NOMO-1 treated with dmso at 0.1 percent for 144 hours (cell line): ENCODE data around the gene RBFOX2.
A peak's percentile ranks its signal among the peaks of the same experiment; 100 is the strongest.
"Not testable (repeated sequence)": the region's sequence is repeated elsewhere in the genome, so short reads cannot be mapped to it uniquely, and the experiment has no call there.

ENCODE experiments used
- DNase-seq: peaks from one replicate; lab custom pipeline; 2025; ENCODE audit not compliant: unreplicated experiment; lab: John Stamatoyannopoulos, UW

RBFOX2 gene, protein sequence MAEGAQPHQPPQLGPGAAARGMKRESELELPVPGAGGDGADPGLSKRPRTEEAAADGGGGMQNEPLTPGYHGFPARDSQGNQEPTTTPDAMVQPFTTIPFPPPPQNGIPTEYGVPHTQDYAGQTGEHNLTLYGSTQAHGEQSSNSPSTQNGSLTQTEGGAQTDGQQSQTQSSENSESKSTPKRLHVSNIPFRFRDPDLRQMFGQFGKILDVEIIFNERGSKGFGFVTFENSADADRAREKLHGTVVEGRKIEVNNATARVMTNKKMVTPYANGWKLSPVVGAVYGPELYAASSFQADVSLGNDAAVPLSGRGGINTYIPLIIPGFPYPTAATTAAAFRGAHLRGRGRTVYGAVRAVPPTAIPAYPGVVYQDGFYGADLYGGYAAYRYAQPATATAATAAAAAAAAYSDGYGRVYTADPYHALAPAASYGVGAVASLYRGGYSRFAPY

DNA sequence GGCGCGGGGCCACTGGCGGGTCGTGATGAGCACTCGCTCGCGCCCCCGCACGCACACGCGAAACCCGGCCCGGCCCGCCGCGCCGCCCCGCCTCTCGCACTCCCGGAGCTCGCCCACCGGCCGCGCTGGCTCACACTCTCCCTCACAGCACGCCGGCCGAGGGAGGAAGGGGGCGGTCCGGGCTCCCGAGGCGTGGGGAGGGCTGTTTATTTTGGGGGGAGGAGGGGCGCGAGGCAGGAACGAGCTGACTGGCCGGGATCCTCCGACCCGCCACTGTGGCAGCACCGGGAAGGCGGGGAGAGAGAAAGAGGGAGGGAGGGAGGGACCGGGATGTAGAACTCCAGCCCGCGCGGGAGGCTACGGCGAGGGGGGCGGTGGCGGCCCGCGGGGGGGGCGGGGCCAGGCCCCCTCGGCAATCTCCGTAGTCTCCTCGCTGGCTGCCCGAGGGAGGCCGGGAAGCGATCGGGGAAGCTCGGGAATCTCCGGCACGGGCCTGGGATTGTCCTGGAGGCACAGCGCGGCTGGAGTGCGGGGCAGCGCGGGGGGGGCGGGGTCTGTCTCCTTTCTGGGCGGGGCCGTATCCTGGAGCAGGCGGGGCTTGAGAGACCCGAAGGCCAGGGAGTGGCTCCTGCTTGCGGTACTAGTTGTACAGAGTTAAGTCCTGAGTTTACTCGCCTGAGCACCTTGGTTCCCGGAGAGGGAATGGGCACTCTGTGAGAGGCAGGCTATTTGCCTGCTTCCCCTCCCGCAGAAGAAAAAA, at the start of gene RBFOX2:
Gene RBFOX2 (minus strand): TSS at position 179 of the 760 bp plus-strand sequence. CDS start 399 bp downstream, outside the sequence.
- DNase-seq: peak; percentile 71

DNA sequence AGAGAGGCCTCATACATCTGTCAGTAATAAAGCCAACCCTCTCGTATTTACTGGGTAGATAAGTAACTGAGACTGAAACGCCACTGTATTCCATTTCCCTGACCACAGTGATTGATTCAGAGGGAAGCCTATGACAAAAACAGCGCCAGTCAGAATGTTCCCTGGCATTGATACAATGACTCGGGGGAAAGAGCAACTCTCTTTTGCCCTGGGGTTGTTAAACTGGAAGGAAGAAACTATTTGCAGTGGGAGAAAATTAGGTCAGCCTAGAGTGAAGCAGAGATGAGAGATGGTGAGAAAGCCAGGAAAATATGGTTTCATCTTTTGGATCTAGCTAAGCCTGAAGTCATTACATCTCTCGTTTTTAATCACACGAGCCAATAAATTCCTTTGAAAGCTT, 48.6 kb upstream of the RBFOX2 start:
- no peak for DNase-seq

DNA sequence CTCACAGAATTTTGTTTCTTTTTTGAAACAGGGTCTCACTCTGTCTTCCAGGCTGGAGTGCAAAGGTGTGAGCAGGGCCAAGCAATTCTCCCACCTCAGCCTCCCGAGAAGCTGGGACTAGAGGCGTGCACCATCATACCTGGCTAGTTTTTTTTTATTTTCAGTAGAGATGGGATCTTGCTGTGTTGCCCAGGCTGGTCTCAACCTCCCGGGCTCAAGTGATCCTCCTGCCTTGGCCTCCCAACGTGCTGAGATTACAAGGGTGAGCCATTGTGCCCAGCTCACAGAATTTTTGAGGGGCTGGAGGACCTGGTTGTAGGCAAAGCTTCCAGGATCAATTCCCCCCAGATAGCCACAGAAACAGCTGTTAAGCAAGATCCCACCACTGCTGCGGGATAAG, 47.1 kb upstream of the RBFOX2 start:
- DNase-seq: no peak

DNA sequence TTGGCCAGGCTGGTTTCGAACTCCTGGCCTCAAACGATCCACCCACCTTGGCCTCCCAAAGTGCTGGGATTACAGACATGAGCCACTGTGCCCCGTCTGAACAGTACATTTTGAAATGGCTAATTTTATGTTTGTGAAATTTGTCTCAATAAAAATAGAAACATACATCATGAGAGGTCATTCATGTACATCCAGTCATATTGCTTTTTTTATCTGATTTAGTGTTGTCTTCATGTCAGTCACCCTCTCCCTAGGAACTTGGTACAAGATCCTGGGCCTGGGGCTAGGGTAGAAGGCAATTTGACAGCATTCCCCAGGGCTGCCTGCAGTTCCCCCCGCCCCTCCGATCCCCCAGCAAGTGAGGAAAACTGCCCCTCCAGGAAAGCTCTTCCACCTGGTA, 46.6 kb upstream of the RBFOX2 start:
- no peak for DNase-seq

DNA sequence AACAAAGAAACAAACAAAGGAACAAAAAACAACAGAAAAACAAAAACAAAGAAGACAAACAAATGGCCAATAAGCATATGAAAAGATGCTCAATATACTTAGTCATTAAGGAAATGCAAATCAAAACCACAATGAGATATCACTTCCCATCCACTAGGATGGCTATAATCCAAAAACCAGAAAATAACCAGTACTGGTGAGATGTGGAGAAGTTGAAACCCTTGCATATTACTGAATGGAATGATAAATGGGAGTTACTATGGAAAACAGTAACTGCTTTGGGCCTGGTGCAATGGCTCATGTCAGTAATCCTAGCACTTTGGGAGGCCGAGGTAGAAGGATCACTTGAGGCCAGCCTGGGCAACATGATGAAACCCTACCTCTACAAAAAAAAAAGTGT, 44.9 kb upstream of the RBFOX2 start:
- DNase-seq: no peak

DNA sequence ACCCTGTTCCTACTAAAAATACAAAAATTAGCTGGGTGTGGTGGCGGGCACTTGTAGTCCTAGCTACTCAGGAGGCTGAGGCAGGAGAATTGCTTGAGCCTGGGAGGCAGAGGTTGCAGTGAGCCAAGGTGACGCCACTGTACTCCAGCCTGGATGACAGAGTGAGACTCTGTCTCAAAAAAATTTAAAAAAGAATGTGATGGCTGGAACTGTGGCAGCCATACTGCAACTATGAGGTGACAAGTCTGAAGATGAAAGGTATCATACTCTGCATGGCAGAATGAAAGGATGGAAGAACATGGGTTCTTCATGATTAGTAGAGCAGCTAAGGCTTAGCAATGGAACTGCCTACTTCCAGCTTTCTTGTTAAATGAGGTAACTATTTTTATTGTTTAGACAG, 42.0 kb upstream of the RBFOX2 start:
- not testable (repeated sequence) for DNase-seq

DNA sequence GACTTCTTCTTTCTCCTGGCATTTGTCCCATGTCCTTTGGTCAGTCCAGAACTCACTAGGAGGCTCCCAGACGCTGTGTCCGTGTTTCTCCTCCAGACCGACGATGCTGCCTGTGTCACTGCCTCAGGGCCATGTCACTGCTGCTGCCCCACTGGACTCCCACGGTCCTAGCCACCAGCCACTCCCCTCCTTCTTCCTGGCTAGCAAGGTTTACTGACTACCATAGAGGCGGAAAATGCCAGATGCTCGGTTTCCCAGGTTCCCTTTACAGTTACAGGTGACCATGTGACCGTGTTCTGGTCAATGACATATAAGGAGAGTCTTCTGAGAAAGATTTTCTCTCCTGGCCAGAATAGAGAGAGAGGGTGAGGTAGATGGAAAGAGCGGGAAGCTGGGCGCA, 40.7 kb upstream of the RBFOX2 start:
- no peak for DNase-seq

DNA sequence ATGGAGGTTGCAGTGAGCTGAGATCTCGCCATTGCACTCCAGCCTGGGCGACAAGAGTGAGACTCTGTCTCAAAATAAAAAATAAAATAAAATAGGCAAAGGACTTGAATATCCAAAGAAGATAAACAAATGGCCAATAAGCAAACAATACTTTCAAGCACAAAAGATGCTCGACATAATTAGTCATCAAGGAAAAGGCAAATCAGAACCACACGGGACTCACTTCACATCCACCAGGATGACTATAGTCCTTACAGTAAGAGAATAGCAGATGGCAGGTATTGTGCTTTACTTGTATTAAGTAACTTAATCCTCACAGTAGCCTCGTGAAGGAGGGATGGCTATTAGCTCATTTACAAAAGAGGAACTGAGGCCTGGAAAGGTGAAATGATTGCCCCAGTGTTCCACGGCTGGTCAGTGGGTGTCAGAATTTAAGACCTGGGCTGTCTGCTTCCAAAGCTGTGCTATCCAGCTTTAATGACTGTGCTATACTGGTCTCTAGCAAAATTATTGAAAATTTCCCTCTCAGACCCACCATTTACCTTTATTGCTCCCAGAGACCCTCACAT, 40.2 kb upstream of the RBFOX2 start:
- peak; percentile 12 for DNase-seq

DNA sequence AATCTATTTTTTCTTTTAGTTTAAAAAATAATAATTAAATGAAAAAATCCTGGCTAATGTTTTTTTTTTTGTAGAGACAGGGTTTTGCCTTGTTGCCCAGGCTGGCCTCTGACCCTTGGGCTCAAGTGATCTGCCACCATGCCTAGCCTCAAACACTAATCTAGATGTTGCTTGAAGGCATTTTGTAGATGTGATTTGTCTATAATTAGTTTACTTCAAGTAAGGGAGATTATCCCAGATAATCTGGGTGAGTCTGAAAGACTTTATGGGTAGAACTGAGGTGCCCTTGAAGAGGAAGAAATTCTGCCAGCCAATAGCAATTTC, 38.6 kb upstream of the RBFOX2 start:
- no peak for DNase-seq

DNA sequence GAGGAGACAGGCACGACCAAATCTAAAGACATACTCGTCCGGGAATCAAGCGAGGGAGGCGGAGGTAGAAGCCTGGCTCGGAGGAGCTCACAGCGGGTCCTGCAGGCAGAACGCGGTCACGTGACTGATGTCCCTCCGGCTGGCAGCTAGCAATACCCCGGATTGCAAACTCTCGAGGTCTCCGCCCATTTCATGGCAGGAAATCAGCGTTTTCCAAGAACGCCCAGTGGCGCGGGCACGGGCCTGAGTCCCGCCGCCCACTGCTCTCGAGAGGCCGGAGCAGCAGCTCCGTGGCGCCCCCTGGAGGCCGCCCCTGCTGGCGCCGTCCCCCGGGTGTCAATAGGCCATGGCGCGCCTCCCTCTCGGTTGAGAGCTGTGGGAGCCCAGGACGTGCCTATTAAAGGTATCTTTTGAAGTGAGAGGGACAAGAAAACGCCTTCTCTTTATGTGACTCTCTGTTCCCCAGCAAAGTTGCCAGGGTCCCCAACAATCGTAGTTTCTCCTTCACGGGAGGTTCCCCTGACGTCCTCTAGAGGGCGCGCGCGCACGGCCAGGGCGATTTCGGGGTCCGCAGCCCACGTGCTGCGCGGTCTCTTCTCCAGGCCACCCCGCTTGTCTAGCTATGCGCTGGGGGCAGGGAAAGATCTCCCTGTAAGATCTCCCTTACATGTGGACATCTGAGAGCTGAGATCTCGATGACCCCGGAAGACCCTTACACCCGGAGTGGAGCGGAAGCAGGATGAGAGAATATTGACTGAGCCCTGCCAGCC, 37.3 kb upstream of the RBFOX2 start:
- peak; percentile 80 for DNase-seq

DNA sequence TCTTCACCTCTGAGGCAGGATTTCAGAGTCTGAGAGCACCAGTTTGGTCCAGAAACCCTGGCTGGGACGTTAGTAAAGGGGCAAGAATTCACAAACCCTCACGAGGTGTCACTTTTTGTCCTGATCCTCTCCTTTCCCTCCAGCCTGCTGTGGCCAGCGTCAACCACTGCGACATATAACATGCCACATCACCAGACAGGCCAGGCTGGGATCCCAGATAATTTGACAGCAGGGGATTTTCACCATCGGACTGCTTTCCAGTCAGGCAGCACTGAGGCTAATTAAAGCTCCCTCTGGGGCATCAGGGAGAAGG, 36.8 kb upstream of the RBFOX2 start:
- no peak for DNase-seq

DNA sequence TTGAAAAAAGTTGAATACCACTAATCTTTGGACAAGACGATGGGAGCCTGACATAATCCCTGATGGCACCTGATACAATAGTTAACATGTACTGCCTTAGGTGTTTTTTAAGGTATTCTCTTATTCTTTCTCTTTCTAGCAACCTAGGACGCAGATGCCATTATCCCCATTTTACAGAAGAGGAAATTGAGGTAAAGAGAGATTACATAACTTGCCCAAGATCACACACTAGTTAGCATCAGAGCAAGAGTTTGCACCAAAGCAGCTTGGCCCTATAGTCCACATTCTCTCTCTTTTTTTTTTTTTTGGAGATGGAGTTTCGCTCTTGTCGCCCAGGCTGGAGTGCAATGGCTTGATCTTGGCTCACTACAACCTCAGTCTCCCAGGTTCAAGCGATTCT, 35.7 kb upstream of the RBFOX2 start:
- no peak for DNase-seq

DNA sequence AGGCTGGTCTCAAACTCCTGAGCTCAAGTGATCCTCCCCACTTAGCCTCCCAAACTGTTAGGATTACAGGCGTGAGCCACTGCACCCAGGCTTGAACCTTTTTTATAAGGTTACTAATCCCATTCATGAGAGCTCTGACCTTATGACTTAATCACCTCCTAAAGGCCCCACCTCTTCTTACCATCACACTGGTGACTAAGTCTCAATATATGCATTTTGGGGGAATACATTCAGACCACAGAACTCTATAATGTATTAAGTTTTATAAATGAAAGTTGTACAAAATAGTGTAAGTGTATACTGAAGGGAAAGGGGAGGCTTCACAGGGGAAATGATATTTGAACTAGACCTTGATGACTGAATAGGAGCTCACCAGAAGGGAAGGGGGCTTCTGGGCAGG, 28.4 kb upstream of the RBFOX2 start:
- no peak for DNase-seq

DNA sequence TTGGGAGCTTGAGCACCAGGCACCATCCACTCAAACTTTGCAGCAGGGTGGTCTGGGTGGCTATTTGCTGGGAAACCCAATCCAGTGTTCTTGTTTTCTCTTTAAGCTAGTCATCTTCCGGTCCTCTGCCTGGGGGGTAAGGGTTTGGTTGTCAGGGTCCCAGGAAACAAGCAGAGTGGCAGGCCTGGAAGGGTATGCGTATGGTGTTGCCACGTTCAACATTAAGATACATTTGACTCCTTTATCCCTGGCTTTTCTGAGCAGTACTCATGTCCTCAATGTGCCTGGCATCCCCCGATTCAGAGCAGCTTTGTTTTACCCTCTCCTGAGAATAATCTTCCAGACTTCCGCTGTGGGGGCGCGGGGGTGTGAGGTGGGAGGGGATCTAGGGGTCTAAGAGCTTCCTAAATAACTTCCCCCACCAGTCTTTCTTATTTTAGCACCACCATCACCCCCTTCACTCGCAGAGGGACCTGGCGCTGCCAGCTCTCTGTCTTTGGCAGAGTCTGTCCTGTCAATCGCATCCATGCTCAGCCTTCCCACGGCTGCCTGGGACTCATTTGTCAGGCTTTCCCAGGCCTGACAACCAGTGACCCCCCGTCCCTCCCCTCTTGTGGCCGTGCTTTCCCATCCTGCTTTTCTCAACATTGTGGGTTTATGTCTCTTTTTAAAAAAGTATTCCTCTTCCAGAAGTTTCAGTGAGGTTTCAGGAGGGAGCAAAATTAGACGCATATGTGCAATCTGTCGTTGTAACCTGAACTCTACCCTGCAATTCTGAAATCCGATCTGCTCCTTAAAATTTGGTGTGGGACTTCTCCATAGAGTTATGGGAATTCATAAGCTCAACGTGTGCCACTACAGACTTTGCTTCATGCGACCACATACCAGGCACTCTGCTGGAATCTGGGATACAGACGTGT, 27.0 kb upstream of the RBFOX2 start:
- DNase-seq: no peak

DNA sequence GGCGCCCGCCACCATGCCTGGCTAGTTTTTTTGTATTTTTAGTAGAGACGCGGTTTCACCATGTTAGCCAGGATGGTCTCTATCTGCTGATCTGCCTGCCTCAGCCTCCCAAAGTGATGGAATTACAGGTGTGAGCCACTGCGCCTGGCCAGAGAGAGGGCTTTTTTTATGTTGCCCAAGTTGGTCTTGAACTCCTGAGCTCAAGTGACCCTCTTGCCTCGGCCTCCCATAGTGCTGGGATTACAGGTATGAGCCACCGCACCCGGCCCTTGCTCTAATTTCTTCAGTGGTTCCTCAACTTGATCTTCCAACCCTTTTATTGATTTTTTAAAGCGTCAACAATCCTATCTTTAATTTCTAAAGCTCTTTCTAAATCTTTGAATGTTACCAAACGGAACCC, 25.8 kb upstream of the RBFOX2 start:
- not testable (repeated sequence) for DNase-seq

DNA sequence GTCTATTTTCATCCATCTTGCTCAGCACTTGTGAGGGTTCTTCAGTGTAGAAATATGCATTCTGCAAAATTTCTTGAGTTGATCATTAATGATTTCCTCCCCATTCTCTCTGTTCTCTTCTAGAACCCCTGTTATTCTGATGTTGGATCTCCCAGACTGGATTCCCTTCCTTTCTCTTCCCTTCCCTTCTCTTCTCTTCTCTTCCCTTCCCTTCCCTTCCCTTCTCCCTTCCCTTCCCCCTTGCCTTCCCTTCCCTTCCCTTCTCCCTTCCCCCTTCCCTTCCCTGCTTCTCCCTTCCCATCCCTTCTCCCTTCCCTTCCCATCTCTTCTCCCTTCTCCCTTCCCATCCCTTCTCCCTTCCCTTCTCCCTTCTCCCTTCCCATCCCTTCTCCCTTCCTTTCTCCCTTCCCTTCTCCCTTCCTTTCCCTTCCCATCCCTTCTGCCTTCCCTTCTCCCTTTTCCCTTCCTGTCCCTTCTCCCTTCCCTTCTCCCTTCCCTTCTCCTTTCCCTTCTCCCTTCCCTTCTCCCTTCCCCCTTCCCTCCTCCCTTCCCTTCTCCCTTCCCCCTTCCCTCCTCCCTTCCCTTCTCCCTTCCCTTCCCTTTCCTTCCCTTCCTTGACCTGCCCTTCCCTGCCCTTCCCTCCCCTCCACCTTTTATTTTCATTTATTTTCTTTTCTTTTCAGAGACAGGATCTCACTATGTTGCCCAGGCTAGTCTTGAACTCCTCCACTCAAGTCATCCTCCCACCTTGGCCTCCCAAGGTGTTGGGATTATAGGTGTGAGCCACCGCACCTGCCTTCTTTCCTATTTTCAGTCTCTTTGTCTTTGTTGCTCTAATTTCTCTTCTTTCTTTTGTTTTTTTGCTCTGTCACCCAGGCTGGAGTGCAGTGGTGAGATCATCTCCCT, 24.9 kb upstream of the RBFOX2 start:
- DNase-seq: no peak

DNA sequence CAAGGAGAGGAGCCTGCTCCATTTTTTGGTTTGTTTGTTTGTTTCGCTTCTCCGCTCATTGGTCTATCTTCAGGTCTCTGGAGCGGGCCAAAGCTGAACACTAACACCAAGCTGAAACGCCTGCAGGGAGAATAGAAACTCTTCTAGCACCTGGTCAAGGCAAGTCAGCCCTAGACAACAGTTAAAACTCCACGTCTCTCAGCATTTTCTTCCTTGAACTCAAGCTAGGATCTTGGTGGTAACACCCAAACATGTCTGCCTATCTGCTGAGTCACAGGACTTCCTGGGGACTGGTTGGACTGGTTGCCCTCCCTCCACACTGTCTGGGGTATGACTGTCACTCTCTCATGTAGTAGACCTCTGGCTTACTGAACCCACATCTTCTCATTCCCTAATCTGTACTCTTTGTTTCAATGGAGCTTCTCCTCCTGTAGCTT, 23.9 kb upstream of the RBFOX2 start:
- no peak for DNase-seq

DNA sequence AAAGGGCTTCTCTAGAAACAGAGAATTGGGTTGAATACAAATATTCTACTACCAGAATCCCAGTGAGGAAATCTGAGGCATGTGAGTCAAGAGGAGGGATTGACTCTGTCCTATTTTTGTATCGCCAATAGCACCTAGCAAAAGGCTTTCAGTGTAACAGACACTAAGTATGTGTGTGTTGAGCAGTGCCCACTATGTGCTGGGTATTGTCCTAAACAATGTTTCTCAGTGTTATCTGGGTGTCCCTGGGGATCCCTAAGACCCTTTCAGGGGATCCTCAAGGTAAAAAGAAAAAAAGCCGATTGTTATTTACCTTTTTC, 21.0 kb upstream of the RBFOX2 start:
- DNase-seq: no peak

DNA sequence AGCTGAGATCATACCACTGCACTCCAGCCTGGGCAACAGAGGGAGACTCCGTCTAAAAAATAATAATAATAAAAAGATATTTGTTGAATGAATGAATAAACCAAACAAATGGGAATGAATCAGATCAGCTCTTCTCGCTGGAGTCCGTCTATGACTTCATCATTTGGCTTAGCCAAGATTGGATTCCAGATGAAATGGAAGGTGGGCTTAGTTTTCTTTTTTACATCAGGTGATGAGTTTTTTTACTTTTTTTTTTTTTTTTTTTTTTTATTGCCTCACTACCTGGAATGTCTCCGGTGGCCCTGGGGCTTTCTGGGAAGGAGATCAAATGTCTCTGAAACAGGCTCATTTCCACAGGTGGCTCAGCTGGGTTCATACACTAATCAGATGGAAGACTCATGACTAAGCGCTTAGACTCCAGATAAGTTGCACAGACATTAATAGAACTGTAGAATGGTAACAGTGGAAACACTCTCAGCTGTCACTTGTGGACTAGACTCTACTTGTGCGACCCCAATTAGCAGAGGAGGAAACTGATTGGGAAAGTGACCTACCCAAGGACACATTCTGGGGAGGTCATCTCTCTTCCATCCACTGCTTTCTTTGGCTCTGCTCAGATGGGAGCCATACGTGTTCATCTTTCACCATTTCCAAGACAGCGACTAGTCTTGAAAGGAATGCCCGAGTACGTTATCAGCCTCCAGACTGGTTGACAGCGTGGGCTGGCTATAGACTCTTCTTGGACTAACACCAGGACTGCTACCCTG, 20.5 kb upstream of the RBFOX2 start:
- DNase-seq: no peak
